ENCODE data around the gene SLC38A3. TPM values are rescaled to one million over a fixed set of nuclear protein-coding genes. Genes with fewer than 3 reads are reported as not detected.

Gene SLC38A3
- total and polyA plus RNA-seq, 2 of the 8 experiments (the other 6 are each of a cell fraction or from before 2014, with no cell fraction given) = 1.2 to 3.7 TPM

- H3K27ac ChIP-seq (ENCODE audit: low read depth, low read length) = no peak overlapping the region
- POLR2A ChIA-PET (ENCODE audit: partially characterized antibody) = interaction anchor here (0.8 to 4.3 kb wide), 8 partner anchors 9 to 67 kb away, joined by 3 to 35 read pairs (median 5); partner anchors contain the start of genes HYAL3, NAA80 and SEMA3B
- H3K14ac ChIP-seq (ENCODE audit: insufficient read length) = no peak overlapping the region
- no peak overlapping the region for H2BK5ac ChIP-seq (ENCODE audit: low read depth, low read length)
- FAIRE-seq (no peak), DNase-seq (ENCODE audit: low read depth in 1 of 2, low spot score in 2 of 2) (no peak)
- no peak overlapping the region for H3K9ac ChIP-seq (replicated peaks in 1 of 4; ENCODE audit: extremely low read depth in 1 of 4, low read depth in 3 of 4, low read length in 3 of 4)
- H2BK15ac ChIP-seq (ENCODE audit: low read length) = no peak overlapping the region
- H3K36me3 ChIP-seq (ENCODE audit: control insufficient read depth in 2 of 4, insufficient read depth in 4 of 4, low read length in 3 of 4) = peaks cover 8 to 18% (median 12%) of the 10 kb centered on the region in 4 experiments; a peak in 6 of 8 replicates
- H2BK120ac ChIP-seq (replicated peaks; ENCODE audit: low read depth, low read length) = no peak overlapping the region
- H2AK5ac ChIP-seq (ENCODE audit: low read depth, low read length) = peak overlapping the region; percentile 28; the same call in 1 of the 2 replicates
- H3K4me1 ChIP-seq (replicated peaks in 1 of 4; ENCODE audit: control insufficient read depth in 3 of 4, insufficient read depth in 4 of 4, low read length in 3 of 4) = peaks cover 0 to 38% (median 29%) of the 10 kb centered on the region in 4 experiments; a peak in 6 of 7 replicates
- no peak overlapping the region for H2AFZ ChIP-seq (ENCODE audit: low read length)
- no peak overlapping the region for H3K23ac ChIP-seq (ENCODE audit: insufficient read length)
- no peak overlapping the region for H3K18ac ChIP-seq (ENCODE audit: extremely low read depth, low read length)
- H3K23me2 ChIP-seq (ENCODE audit: low read depth, low read length) = peaks cover 2% of the 10 kb centered on the region; the same call in 1 of the 2 replicates
- CTCF ChIA-PET (ENCODE audit: partially characterized antibody) = interaction anchor here (2.4 to 53.5 kb wide), 6 partner anchors 8 to 68 kb away, joined by 7 to 2149 read pairs (median 146); partner anchors contain the start of genes GNAI2, GNAT1, HYAL2 and LSMEM2
- no peak for TF ChIP-seq RFX5 (IDR thresholded peaks at IDR 0.05; ENCODE audit: borderline replicate concordance, low read depth, low read length)
- no peak for TF ChIP-seq FOSL1 (IDR thresholded peaks at IDR 0.05; ENCODE audit: insufficient read depth, low read depth, low read length)
- 0 out of 2 replicates have a peak, but pooled peaks have one; percentile 15 for TF ChIP-seq POLR2AphosphoS5 (IDR thresholded peaks at IDR 0.05; ENCODE audit: low read depth, low read length)
- no peak for TF ChIP-seq YY1 (IDR thresholded peaks at IDR 0.05; ENCODE audit: low read depth, low read length)
- no peak overlapping the region for H3K4me3 ChIP-seq (ENCODE audit: extremely low read depth in 1 of 4, insufficient read depth in 2 of 4, low read depth in 3 of 4, low read length in 4 of 4)
- no peak overlapping the region for H3K56ac ChIP-seq (replicated peaks; ENCODE audit: insufficient read length, low read depth, low read length)
- peak overlapping the region; percentile 20 for H4K8ac ChIP-seq (ENCODE audit: extremely low read depth, insufficient read depth, low read length)
- no peak overlapping the region for H4K5ac ChIP-seq (ENCODE audit: insufficient read length, low read depth, low read length)
- 75% methylated on average over 1 of the region's 2 CpGs; no CpG with 5 or more reads in 1 of the 2 experiments for WGBS, 2 experiments (ENCODE audit: extremely low coverage in 1 of 2, insufficient coverage in 1 of 2, insufficient read length in 1 of 2, insufficient replicate concordance in 2 of 2, low coverage in 1 of 2, low lambda C conversion rate in 2 of 2, missing lambda C conversion rate in 1 of 2)
- peak overlapping the region; percentile 43; the same call in 1 of the 2 replicates for H2BK12ac ChIP-seq (ENCODE audit: low read depth, low read length)
- H3K9me3 ChIP-seq (ENCODE audit: insufficient read depth in 2 of 2, low read depth in 1 of 2, low read length in 1 of 2) = no peaks in the 10 kb centered on the region
- H2BK20ac ChIP-seq (ENCODE audit: low read length) = 0 out of 2 replicates have a peak overlapping the region, but pooled peaks have one; percentile 61
- H3K4ac ChIP-seq (replicated peaks; ENCODE audit: insufficient read length, low read depth, low read length) = no peak overlapping the region
- H3K79me2 ChIP-seq (ENCODE audit: control insufficient read depth in 1 of 2, insufficient read depth in 2 of 2, low read length in 2 of 2) = no peaks in the 10 kb centered on the region
- no peaks in the 10 kb centered on the region for H3K79me1 ChIP-seq (ENCODE audit: low read depth, low read length)
- H3K27me3 ChIP-seq (replicated peaks in 1 of 4; ENCODE audit: control insufficient read depth in 3 of 4, extremely low read depth in 1 of 4, insufficient read depth in 3 of 4, low read length in 3 of 4) = no peaks in the 10 kb centered on the region; a peak in 1 of 7 replicates
- peak overlapping the region; percentile 5 for H4K91ac ChIP-seq (replicated peaks; ENCODE audit: insufficient read length, low read length)
- H4K20me1 ChIP-seq (replicated peaks in 1 of 2; ENCODE audit: control insufficient read depth in 1 of 2, insufficient read depth in 2 of 2, low read length in 2 of 2) = peaks cover 2 to 7% of the 10 kb centered on the region in 2 experiments
- H3K4me2 ChIP-seq (ENCODE audit: insufficient read depth in 1 of 2, low read depth in 2 of 2, low read length in 2 of 2) = no peak overlapping the region
Observed at GRCh38 chr3:50261505-50261904, 56.4 kb downstream of the SLC38A3 start.

All from H1 (cell line).